ENCODE results near the gene SIM2.

SIM2 gene

GRCh38 chr21:36696390-36697059, 2.4 kb upstream of the SIM2 start:
- H3K4me3 ChIP-seq (ENCODE audit: low read depth, low read length) = no peak overlapping the region
- TF ChIP-seq, protein P1, sequence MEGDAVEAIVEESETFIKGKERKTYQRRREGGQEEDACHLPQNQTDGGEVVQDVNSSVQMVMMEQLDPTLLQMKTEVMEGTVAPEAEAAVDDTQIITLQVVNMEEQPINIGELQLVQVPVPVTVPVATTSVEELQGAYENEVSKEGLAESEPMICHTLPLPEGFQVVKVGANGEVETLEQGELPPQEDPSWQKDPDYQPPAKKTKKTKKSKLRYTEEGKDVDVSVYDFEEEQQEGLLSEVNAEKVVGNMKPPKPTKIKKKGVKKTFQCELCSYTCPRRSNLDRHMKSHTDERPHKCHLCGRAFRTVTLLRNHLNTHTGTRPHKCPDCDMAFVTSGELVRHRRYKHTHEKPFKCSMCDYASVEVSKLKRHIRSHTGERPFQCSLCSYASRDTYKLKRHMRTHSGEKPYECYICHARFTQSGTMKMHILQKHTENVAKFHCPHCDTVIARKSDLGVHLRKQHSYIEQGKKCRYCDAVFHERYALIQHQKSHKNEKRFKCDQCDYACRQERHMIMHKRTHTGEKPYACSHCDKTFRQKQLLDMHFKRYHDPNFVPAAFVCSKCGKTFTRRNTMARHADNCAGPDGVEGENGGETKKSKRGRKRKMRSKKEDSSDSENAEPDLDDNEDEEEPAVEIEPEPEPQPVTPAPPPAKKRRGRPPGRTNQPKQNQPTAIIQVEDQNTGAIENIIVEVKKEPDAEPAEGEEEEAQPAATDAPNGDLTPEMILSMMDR (IDR thresholded peaks at IDR 0.05; ENCODE audit: borderline replicate concordance, insufficient read depth, low read depth, low read length) = no peak

- no peak overlapping the region for H3K4me3 ChIP-seq (ENCODE audit: low read depth, low read length)
- TF ChIP-seq, protein P1 (IDR thresholded peaks at IDR 0.05; ENCODE audit: borderline replicate concordance, insufficient read depth, low read depth, low read length) = no peak
Measured at GRCh38 chr21:36697060-36697850, 1.7 kb upstream of the SIM2 start.

GRCh38 chr21:36697851-36698384, 997 bp upstream of the SIM2 start:
- H3K4me3 ChIP-seq (ENCODE audit: low read depth, low read length) = no peak overlapping the region
- TF ChIP-seq, protein P1 (IDR thresholded peaks at IDR 0.05; ENCODE audit: borderline replicate concordance, insufficient read depth, low read depth, low read length) = no peak

DNA sequence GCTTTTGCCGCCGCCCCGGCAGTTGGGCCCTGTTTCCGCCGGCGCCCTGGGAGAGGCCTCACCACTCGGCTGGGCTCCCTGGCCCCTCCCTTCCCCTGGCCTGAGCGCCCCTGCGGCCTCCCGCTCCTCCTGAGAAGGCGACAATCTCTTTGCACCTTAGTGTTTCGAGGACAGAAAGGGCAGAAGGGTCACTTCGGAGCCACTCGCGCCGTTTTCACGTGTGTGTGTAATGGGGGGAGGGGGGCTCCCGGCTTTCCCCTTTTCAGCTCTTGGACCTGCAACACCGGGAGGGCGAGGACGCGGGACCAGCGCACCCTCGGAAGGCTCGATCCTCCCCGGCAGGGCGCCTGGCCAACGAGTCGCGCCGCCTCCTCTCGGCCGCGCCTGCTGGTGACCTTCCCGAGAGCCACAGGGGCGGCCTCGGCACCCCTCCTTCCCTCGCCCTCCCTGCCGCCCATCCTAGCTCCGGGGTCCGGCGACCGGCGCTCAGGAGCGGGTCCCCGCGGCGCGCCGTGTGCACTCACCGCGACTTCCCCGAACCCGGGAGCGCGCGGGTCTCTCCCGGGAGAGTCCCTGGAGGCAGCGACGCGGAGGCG, 432 bp upstream of the SIM2 start:
- H3K4me3 ChIP-seq (ENCODE audit: low read depth, low read length) = no peak overlapping the region
- TF ChIP-seq, protein P1 (IDR thresholded peaks at IDR 0.05; ENCODE audit: borderline replicate concordance, insufficient read depth, low read depth, low read length) = no peak

GRCh38 chr21:36699546-36700294, 805 bp downstream of the SIM2 start:
- H3K4me3 ChIP-seq (ENCODE audit: low read depth, low read length) = no peak overlapping the region
- TF ChIP-seq, protein P1 (IDR thresholded peaks at IDR 0.05; ENCODE audit: borderline replicate concordance, insufficient read depth, low read depth, low read length) = no peak

DNA sequence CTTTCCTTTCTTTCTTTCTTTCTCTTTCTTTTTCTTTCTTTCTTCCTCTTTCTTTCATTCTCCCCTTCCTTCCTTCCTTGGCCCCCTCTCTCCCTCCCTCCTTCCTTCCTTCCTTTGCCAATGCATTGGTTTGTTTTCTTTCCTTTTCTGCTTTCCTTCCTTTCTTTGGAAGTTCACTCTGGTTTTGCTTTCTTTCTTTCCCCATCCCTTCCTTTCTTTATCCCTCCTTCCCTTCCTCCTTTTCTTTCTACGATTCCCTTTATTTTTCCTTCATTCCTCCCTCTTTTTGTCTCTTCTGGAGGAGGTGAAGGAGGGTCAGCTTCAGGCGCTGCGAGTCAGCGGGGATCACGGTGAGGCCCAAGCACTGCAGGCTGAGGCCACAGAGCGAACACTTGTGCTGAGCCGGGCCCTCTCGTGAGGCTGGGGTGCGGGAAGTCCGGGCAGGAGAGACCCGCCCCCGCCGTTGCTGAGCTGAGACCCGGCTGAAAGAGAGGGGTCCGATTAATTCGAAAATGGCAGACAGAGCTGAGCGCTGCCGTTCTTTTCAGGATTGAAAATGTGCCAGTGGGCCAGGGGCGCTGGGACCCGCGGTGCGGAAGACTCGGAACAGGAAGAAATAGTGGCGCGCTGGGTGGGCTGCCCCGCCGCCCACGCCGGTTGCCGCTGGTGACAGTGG, 1.5 kb downstream of the SIM2 start:
- H3K4me3 ChIP-seq (ENCODE audit: low read depth, low read length) = no peak overlapping the region
- TF ChIP-seq, protein P1 (IDR thresholded peaks at IDR 0.05; ENCODE audit: borderline replicate concordance, insufficient read depth, low read depth, low read length) = no peak

All from GM12875 (cell line).